HEK293 (cell line): ENCODE results near the gene PTX3.

Source experiments
- KLF17 ChIP-seq: fragments of 450-650 bp; formaldehyde crosslinking; IDR thresholded peaks from 2 replicates; pipeline ENCODE4 v1.5.1; 2016; ENCODE audit warnings: missing biosample characterization, missing genetic modification characterization
- MEIS1 ChIP-seq: sonication (generic); formaldehyde crosslinking; IDR thresholded peaks from 2 replicates; pipeline ENCODE4 v1.8.1; 2022; ENCODE audit warnings: missing genetic modification reagents, mild to moderate bottlenecking, borderline replicate concordance
- MZF1 ChIP-seq: fragments of 450-650 bp; formaldehyde crosslinking; IDR thresholded peaks from 2 replicates; pipeline ENCODE4 v1.5.1; 2017; ENCODE audit warnings: missing biosample characterization, missing genetic modification characterization, borderline replicate concordance
- PRDM10 ChIP-seq: fragments of 450-650 bp; formaldehyde crosslinking; IDR thresholded peaks from 2 replicates; pipeline ENCODE4 v1.5.1; 2016; ENCODE audit warnings: missing biosample characterization, missing genetic modification characterization
- RBAK ChIP-seq: fragments of 450-650 bp; formaldehyde crosslinking; IDR thresholded peaks from 2 replicates; pipeline ENCODE4 v1.5.1; 2016; ENCODE audit warnings: missing biosample characterization, missing genetic modification characterization
- SCRT1 ChIP-seq: fragments of 450-650 bp; formaldehyde crosslinking; IDR thresholded peaks from 2 replicates; pipeline ENCODE4 v1.5.1; 2016; ENCODE audit warnings: missing biosample characterization, missing genetic modification characterization, borderline replicate concordance
- SCRT2 ChIP-seq: fragments of 450-650 bp; formaldehyde crosslinking; IDR thresholded peaks from 2 replicates; pipeline ENCODE4 v1.5.1; 2016; ENCODE audit warnings: missing biosample characterization, missing genetic modification characterization
- SP7 ChIP-seq: fragments of 450-650 bp; formaldehyde crosslinking; IDR thresholded peaks from 2 replicates; pipeline ENCODE4 v1.5.1; 2016; ENCODE audit warnings: missing biosample characterization, missing genetic modification characterization
- ZBTB1 ChIP-seq: fragments of 450-650 bp; formaldehyde crosslinking; IDR thresholded peaks from 2 replicates; pipeline ENCODE4 v1.5.1; 2016; ENCODE audit warnings: missing biosample characterization, missing genetic modification characterization
- ZBTB17 ChIP-seq: fragments of 450-650 bp; formaldehyde crosslinking; IDR thresholded peaks from 2 replicates; pipeline ENCODE4 v1.5.1; 2016; ENCODE audit warnings: missing biosample characterization, missing genetic modification characterization
- ZFP3 ChIP-seq: fragments of 450-650 bp; formaldehyde crosslinking; IDR thresholded peaks from 2 replicates; pipeline ENCODE4 v1.5.1; 2016; ENCODE audit warnings: low read depth, missing biosample characterization, missing genetic modification characterization
- ZNF121 ChIP-seq: fragments of 450-650 bp; formaldehyde crosslinking; IDR thresholded peaks from 2 replicates; pipeline ENCODE4 v1.5.1; 2016; ENCODE audit warnings: missing biosample characterization, missing genetic modification characterization
- ZNF280D ChIP-seq: fragments of 450-650 bp; formaldehyde crosslinking; IDR thresholded peaks from 2 replicates; pipeline ENCODE4 v1.5.1; 2016; ENCODE audit warnings: missing biosample characterization, missing genetic modification characterization
- ZNF324 ChIP-seq: fragments of 450-650 bp; formaldehyde crosslinking; IDR thresholded peaks from 2 replicates; pipeline ENCODE4 v1.5.1; 2016; ENCODE audit warnings: missing biosample characterization, missing genetic modification characterization
- ZNF335 ChIP-seq: fragments of 450-650 bp; formaldehyde crosslinking; conservative IDR thresholded peaks from 2 replicates; pipeline ENCODE4 v1.5.1; 2016; ENCODE audit warnings: missing biosample characterization, missing genetic modification characterization
- ZNF362 ChIP-seq: fragments of 450-650 bp; formaldehyde crosslinking; IDR thresholded peaks from 2 replicates; pipeline ENCODE4 v1.5.1; 2016; ENCODE audit warnings: missing biosample characterization, missing genetic modification characterization
- ZNF398 ChIP-seq: fragments of 450-650 bp; formaldehyde crosslinking; IDR thresholded peaks from 2 replicates; pipeline ENCODE4 v1.5.1; 2017; ENCODE audit warnings: missing biosample characterization, missing genetic modification characterization
- ZNF473 ChIP-seq: fragments of 450-650 bp; formaldehyde crosslinking; IDR thresholded peaks from 2 replicates; pipeline ENCODE4 v1.5.1; 2017; ENCODE audit warnings: missing biosample characterization, missing genetic modification characterization
- ZNF48 ChIP-seq: fragments of 450-650 bp; formaldehyde crosslinking; IDR thresholded peaks from 2 replicates; pipeline ENCODE4 v1.5.1; 2016; ENCODE audit warnings: missing biosample characterization, missing genetic modification characterization
- ZNF529 ChIP-seq: fragments of 450-650 bp; formaldehyde crosslinking; IDR thresholded peaks from 2 replicates; pipeline ENCODE4 v1.5.1; 2017; ENCODE audit warnings: missing genetic modification characterization, missing biosample characterization; ENCODE audit not compliant: insufficient replicate concordance
- ZNF558 ChIP-seq: fragments of 450-650 bp; formaldehyde crosslinking; IDR thresholded peaks from 2 replicates; pipeline ENCODE4 v1.5.1; 2016; ENCODE audit warnings: missing biosample characterization, missing genetic modification characterization
- ZNF560 ChIP-seq: fragments of 450-650 bp; formaldehyde crosslinking; IDR thresholded peaks from 2 replicates; pipeline ENCODE4 v1.5.1; 2017; ENCODE audit warnings: missing biosample characterization, missing genetic modification characterization, borderline replicate concordance
- ZNF629 ChIP-seq: fragments of 450-650 bp; formaldehyde crosslinking; IDR thresholded peaks from 2 replicates; pipeline ENCODE4 v1.5.1; 2017; ENCODE audit warnings: missing biosample characterization, missing genetic modification characterization
- ZNF645 ChIP-seq: fragments of 450-650 bp; formaldehyde crosslinking; IDR thresholded peaks from 2 replicates; pipeline ENCODE4; 2016; ENCODE audit warnings: missing biosample characterization, missing genetic modification characterization
- ZNF664 ChIP-seq: fragments of 450-650 bp; formaldehyde crosslinking; IDR thresholded peaks from 2 replicates; pipeline ENCODE4 v1.5.1; 2016; ENCODE audit warnings: missing biosample characterization, missing genetic modification characterization
- ZNF707 ChIP-seq: fragments of 450-650 bp; formaldehyde crosslinking; IDR thresholded peaks from 2 replicates; pipeline ENCODE4 v1.5.1; 2016; ENCODE audit warnings: missing biosample characterization, missing genetic modification characterization
- ZNF747 ChIP-seq: fragments of 450-650 bp; formaldehyde crosslinking; IDR thresholded peaks from 2 replicates; pipeline ENCODE4 v1.5.1; 2016; ENCODE audit warnings: missing biosample characterization, missing genetic modification characterization
- ZNF843 ChIP-seq: fragments of 450-650 bp; formaldehyde crosslinking; IDR thresholded peaks from 2 replicates; pipeline ENCODE4 v1.5.1; 2016; ENCODE audit warnings: missing biosample characterization, missing genetic modification characterization
- ZSCAN30 ChIP-seq: fragments of 450-650 bp; IDR thresholded peaks from 2 replicates; pipeline ENCODE4 v1.5.1; 2018; ENCODE audit warnings: missing biosample characterization, mild to moderate bottlenecking, missing genetic modification characterization, moderate library complexity

The PTX3 gene

GRCh38 chr3:157436583-157437291, at the start of gene PTX3 (continued):
- TF ChIP-seq KLF17 (tag by site-specific recombination) (peak; percentile 40; the same call in 1 of the 2 replicates), ZNF664 (tag by site-specific recombination) (peak; percentile 90), ZNF707 (tag by site-specific recombination) (no peak), ZNF645 (tag by site-specific recombination) (no peak), ZNF529 (tag by site-specific recombination) (no peak), MZF1 (peak; percentile 63; the same call in 1 of the 2 replicates), ZNF324 (tag by site-specific recombination) (peak; percentile 41; the same call in 1 of the 2 replicates), ZNF398 (tag by site-specific recombination) (peak; percentile 92), ZBTB1 (tag by site-specific recombination) (no peak), ZNF629 (tag by site-specific recombination) (peak; percentile 45; the same call in 1 of the 2 replicates), ZNF121 (tag by site-specific recombination) (no peak), ZNF473 (tag by site-specific recombination) (no peak), ZNF280D (tag by site-specific recombination) (no peak), SCRT1 (no peak), ZNF558 (no peak), ZNF747 (tag by site-specific recombination) (no peak), ZNF335 (peak; percentile 57), ZBTB17 (peak; percentile 60), ZNF843 (tag by site-specific recombination) (0 out of 2 replicates have a peak, but pooled peaks have one; percentile 44), ZFP3 (no peak), SCRT2 (tag by site-specific recombination) (no peak), MEIS1 (CRISPR knock-in tag) (no peak), ZNF362 (tag by site-specific recombination) (no peak), ZNF48 (no peak), SP7 (peak; percentile 77), RBAK (no peak), ZSCAN30 (no peak), PRDM10 (tag by site-specific recombination) (no peak), ZNF560 (no peak)
